Measurements from ENCODE around the gene ASPHD2.

DNA sequence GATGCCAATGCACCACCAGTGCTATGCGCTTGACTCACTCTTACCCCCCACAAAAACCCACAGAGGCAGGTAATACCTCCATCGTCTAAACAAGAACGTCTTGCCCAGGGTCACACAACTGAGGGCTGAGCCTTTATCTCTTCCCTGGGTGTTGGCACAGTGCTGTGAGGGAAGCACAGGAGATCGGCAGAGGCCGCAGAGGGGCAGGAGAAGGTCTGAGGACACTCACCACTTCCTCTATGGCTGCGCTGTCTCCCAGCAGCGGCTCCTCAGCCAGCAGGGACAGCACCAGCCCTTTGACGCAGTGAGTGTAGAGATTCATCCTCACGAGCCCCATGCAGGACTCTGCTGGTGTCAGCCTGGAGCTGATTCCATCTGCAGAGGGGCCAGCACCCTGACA lies 34.6 kb downstream of the ASPHD2 start:
- TF ChIP-seq CTCF (IDR thresholded peaks at IDR 0.05) (no peak), POLR2A (IDR thresholded peaks at IDR 0.05) (no peak), EP300 (IDR thresholded peaks at IDR 0.05) (no peak)

Data from tibial nerve (tissue), 4 donors.